ENCODE data around the gene EPRS1.
"Not testable (repeated sequence)": the region's sequence is repeated elsewhere in the genome, so short reads cannot be mapped to it uniquely, and the experiment has no call there.

Gene EPRS1

DNA sequence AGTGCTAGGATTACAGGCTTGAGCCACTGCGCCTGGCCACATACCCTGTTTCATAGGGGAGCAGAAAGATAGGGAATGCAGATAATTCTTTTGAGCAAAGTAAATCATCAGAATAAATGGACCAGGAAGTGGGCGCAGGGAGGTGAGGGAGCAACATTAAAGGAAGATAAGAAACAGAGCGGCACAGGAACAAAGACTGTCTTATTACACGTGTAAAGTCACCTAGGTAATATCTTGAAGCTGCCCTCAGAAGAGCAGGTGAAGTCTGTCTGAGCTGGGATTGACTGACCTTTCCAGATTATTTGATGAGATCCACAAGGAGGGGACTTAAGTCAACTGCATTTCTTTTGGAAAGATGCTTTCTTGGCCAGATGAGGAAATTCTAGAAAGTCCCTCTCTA, 7.7 kb downstream of the EPRS1 start:
- DNase-seq (ENCODE audit: low read depth in 2 of 2): no peak

DNA sequence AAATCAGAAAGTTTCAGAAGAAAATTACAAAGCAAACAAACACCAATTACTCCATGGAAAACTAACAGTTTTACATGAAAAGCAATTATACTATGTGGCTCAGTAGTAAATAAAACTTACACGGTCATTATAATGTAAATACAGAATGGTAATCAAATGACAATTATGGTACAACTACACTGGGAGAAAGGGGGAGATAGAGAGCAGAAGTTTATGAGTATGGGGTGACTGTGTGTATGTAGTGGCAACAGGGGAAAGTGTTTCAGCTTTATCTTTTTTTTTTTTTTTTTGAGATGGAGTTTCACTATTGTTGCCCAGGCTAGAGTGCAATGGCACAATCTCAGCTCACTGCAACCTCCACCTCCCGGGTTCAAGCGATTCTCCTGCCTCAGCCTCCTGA, 8.5 kb downstream of the EPRS1 start:
- DNase-seq (ENCODE audit: low read depth in 2 of 2): not testable (repeated sequence)

DNA sequence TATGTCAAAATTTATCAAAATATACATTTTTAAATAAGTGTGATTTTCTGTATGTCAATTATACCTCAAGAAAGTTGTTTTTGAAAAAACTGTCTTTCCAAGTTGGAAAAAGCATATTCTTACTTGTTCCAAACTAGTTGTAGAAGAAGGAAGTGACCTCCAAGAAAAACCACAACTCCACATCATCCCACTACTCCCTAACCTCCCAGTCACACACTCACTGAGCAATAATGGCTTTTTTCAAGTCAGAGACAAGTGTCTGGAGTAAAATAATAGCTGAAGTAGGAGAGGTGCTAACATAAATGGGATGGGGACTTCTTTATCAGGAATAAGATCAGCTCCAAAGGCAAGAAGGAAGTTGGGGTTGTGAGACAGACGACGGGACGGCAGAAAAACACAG, 13.4 kb downstream of the EPRS1 start:
- DNase-seq (ENCODE audit: low read depth in 2 of 2): no peak

DNA sequence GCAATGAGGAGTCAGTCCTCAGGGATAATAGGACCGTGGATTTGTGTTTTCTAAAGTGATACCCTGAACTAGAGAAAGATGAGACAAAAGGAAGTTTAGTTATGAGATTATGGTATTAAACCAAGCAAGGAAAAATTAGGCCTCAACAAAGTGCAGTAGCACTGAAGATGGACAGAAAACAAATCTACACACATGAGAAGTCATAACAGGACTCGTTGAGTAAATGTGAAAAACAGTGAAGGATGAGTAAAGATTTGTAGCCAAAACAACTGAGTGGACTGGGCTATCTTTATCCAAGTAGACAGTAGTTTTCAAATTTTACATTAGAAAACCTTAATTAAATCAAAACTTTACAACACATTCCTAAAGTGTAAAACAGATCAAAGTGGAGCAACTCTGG, 15.0 kb downstream of the EPRS1 start:
- DNase-seq (ENCODE audit: low read depth in 2 of 2): no peak

DNA sequence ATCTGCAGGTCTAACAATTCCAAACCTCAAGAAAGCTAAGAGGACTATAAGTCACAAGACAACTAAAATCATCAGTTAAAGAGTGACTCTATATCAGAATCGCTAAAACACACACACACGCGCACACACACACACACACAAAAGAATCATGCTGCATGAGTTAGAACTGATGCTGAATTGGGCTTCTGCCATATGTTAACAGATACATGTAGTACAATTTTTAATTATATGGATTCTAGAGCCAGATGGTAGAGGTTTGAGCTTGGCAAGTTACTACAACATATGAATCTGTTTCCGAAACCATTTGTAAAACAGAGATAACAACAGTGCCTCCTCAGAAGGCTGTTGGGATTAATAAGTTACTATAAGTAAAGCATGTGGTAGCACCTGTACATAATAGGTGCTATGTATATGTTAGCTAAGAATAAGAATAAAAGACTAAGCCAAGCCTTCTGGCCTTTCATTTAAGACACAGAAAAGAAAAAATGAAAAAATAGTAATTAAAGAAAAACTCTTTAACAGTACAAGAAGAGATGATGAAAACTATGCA, 17.9 kb downstream of the EPRS1 start:
- DNase-seq (ENCODE audit: low read depth in 2 of 2): no peak

DNA sequence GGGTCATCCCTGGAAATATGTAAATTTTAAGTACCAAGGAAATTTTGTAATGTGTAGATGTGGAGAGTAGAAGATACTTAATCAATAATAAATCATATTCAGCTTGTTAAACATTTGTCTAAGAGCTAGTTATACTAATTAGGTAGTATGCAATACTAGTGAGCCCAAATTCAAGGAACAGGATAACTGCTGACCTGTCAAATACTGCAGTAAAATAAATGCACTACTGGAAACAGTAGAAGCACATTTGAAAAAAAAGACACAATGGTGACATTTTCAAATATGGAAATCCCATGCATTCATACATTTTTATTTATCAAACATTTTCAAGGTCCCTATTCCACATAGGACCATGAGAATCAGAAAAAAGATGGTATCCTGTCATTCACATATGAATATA, 27.2 kb downstream of the EPRS1 start:
- no peak for DNase-seq (ENCODE audit: low read depth in 2 of 2)

DNA sequence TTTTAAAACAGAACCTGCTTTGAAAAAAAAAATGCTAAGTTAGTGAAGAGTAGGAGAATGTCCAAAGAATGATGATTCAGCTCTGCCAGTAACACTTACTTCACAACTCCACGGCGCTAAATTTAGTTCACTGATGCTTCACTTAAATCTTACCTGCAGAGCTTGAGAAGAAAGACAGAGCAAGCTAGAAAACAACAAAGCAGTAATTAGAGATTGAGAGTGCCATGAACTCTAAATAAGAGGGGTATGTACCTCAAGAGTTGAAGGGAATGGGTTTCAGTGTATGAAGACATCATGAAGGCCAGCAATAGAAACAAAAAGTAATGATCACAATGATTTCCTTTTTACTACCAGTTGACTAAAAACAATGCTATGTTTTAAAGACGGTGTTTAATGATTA, 32.8 kb downstream of the EPRS1 start:
- DNase-seq (ENCODE audit: low read depth in 2 of 2): no peak

GRCh38 chr1:220012259-220012658, 34.0 kb downstream of the EPRS1 start:
- no peak for DNase-seq (ENCODE audit: low read depth in 2 of 2)

DNA sequence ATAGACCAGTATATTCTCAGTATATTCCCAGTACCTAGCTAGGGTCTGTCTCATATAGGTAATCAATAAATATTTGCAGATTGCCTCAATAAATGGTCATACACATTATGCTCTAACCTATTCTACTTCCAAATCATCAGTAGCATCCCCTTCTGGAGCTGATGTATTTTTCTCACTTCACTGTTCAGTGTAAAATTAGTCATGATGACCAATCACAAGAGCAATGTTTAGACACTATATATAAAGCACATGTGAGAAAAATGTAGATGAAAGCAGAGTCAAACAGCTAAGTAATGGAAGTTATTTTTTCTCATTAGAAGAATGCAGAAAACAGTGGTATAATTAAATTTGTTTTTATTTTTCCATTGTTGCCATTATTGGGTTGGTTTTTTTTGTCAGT, 34.7 kb downstream of the EPRS1 start:
- DNase-seq (ENCODE audit: low read depth in 2 of 2): no peak

GRCh38 chr1:220007438-220007837, 38.9 kb downstream of the EPRS1 start:
- DNase-seq (ENCODE audit: low read depth in 2 of 2): no peak

- no peak for DNase-seq (ENCODE audit: low read depth in 2 of 2)
These were observed 40.8 kb downstream of the EPRS1 start for GRCh38 chr1:220005489-220005888.

GRCh38 chr1:220003610-220004299, 42.5 kb downstream of the EPRS1 start:
- no peak for DNase-seq (ENCODE audit: low read depth in 2 of 2)

DNA sequence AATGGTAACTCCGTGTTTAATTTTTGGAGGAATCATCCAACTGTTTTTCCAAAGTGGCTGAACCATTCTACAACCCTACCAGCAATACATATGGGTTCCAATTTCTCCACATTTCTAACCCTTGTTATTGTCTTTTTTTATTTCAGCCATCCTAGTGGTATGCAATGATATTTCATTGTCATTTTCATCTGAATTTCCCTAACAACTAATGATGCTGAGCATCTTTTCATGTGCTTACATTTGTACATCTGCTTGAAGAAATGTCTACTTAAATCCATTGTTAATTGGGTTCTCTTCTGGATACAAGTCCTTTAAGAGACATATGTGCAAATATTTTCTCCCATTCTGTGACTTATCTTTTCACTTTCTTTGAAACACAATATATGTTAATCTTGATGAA, 43.3 kb downstream of the EPRS1 start:
- DNase-seq (ENCODE audit: low read depth in 2 of 2): no peak

GRCh38 chr1:220001095-220001501, 45.2 kb downstream of the EPRS1 start:
- DNase-seq (ENCODE audit: low read depth in 2 of 2): no peak

- no peak for DNase-seq (ENCODE audit: low read depth in 2 of 2)
These were observed 46.5 kb downstream of the EPRS1 start for GRCh38 chr1:219999821-220000220.

Measured in stimulated activated CD4-positive, alpha-beta T cell treated with anti-CD3 and anti-CD28 coated beads, Interleukin-1b, Interleukin-23, amount 100 ng/mL, for 4 hours (primary cell).